Lung (tissue), 12 donors: ENCODE measurements around the gene JMJD7. TPM values are rescaled to one million over a fixed set of nuclear protein-coding genes. Genes with fewer than 3 reads are reported as not detected.

ENCODE experiments used
- ATAC-seq: fragments of 200-7000 bp; cut with Tn5 transposase; one replicate; pipeline ENCODE4 v1.9.1; 2020; ENCODE audit warnings: moderate number of reproducible peaks; ENCODE audit not compliant: insufficient read depth, low FRiP score
- DNase-seq, 3 donors: peaks; one replicate each; pipeline ENCODE4 v3.0.0-alpha.2; 2013 to 2017
- H3K27ac ChIP-seq, 2 donors: one replicate each; pipeline ENCODE4 v1.5.1; 2013; ENCODE audit warnings: mild to moderate bottlenecking in 2 of 2, moderate library complexity in 2 of 2, control low read depth in 1 of 2, inconsistent platforms in 1 of 2, low read depth in 1 of 2, low read length in 1 of 2
- H3K27me3 ChIP-seq, 3 donors: one replicate each; pipeline ENCODE4 v1.5.1; 2013; ENCODE audit warnings: low read length in 2 of 3; ENCODE audit not compliant: control insufficient read depth in 3 of 3, insufficient read depth in 3 of 3
- H3K36me3 ChIP-seq, 4 donors: one replicate each; pipeline ENCODE4 v1.5.1; 2013; ENCODE audit warnings: low read length in 4 of 4, mild to moderate bottlenecking in 1 of 4, moderate library complexity in 1 of 4; ENCODE audit not compliant: control insufficient read depth in 4 of 4, insufficient read depth in 4 of 4
- H3K4me1 ChIP-seq, 5 donors: one replicate each; pipeline ENCODE4 v1.5.1; 2013; ENCODE audit warnings: low read length in 5 of 5, mild to moderate bottlenecking in 2 of 5, moderate library complexity in 1 of 5; ENCODE audit not compliant: control insufficient read depth in 5 of 5, insufficient read depth in 5 of 5
- H3K4me3 ChIP-seq: one replicate; pipeline ENCODE4 v1.5.1; 2013; ENCODE audit warnings: mild to moderate bottlenecking, control low read depth, moderate library complexity
- H3K9ac ChIP-seq, 2 donors: one replicate each; pipeline ENCODE4 v1.5.1; 2013; ENCODE audit warnings: low read length in 2 of 2, control low read depth in 1 of 2; ENCODE audit not compliant: insufficient read depth in 1 of 2
- H3K9me3 ChIP-seq, 4 donors: one replicate each; pipeline ENCODE4 v1.5.1; 2013; ENCODE audit warnings: low read length in 3 of 4, mild to moderate bottlenecking in 1 of 4, moderate library complexity in 1 of 4; ENCODE audit not compliant: control insufficient read depth in 4 of 4, insufficient read depth in 3 of 4
- WGBS, 2 donors: extraction: QIAGEN DNeasy Blood & Tissue Kit; methylation state at CpG; one replicate each; pipeline ENCODE4 v1.1.7; 2013; 5-methylcytosine and 5-hydroxymethylcytosine counted together
- polyA plus RNA-seq, 2 donors: library from polyadenylated mRNA; stranded (reverse); fragments of 200-250 nt; gene quantifications; one replicate each; pipeline ENCODE4 v1.2.1, GENCODE V29; 2013
- total RNA-seq, 2 donors: library from RNA; depleted of rRNA in 1 of 2; stranded (reverse); fragments of >200 nt in 1 of 2; gene quantifications; one replicate each; pipeline ENCODE4 v1.2.1, GENCODE V29; 2014 to 2021
- TF ChIP-seq, protein P1 (sequence below): IDR thresholded peaks from 2 replicates; pipeline ENCODE4 v1.5.1; 2012; ENCODE audit warnings: mild to moderate bottlenecking; ENCODE audit errors: control extremely low read depth, extremely low read depth
- donor health status: control.
- donor health status: control.
- donor health status: Bipolar disorder and iron deficiency.
- donor health status: healthy.
- donor health status: DM: yes; HTN: yes; CAD: no.

Gene JMJD7
- total and polyA plus RNA-seq, 4 donors = 13.2 to 28.1 (median 21.3) TPM

DNA sequence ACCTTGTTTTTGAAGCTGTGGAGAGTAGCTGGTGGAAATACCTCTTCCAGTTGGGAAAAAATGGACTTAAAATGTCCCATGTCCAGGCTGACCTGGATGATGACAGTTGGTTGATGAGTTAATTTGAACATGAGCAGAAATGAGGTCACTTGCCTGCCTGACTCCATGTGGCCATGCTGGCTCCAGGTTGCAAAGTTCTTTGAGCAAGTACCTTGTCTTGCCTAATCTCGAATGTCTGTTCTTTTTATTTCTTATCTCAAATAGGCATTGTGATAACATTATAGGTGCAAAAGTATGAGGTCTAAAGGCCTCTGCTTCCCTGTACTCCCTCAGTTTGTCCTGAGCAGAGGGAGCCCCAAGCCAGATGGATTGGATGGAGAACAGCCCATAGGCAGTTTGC is 44.6 kb upstream of the JMJD7 start:
- WGBS, 2 donors = 70 to 72% methylated on average over 1 of the region's 1 CpG
- DNase-seq (no peak), ATAC-seq (no peak)
- TF ChIP-seq, protein P1, sequence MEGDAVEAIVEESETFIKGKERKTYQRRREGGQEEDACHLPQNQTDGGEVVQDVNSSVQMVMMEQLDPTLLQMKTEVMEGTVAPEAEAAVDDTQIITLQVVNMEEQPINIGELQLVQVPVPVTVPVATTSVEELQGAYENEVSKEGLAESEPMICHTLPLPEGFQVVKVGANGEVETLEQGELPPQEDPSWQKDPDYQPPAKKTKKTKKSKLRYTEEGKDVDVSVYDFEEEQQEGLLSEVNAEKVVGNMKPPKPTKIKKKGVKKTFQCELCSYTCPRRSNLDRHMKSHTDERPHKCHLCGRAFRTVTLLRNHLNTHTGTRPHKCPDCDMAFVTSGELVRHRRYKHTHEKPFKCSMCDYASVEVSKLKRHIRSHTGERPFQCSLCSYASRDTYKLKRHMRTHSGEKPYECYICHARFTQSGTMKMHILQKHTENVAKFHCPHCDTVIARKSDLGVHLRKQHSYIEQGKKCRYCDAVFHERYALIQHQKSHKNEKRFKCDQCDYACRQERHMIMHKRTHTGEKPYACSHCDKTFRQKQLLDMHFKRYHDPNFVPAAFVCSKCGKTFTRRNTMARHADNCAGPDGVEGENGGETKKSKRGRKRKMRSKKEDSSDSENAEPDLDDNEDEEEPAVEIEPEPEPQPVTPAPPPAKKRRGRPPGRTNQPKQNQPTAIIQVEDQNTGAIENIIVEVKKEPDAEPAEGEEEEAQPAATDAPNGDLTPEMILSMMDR = no peak
- H3K27me3 ChIP-seq = no peaks in the 10 kb centered on the region
- peak overlapping the region in 1 of 2 donors; percentile 3 for H3K27ac ChIP-seq
- H3K36me3 ChIP-seq = peaks cover 0 to 3% (median 0%) of the 10 kb centered on the region in 4 donors
- no peaks in the 10 kb centered on the region for H3K9me3 ChIP-seq
- no peak overlapping the region for H3K9ac ChIP-seq
- peaks cover 6 to 13% (median 9%) of the 10 kb centered on the region in 5 donors for H3K4me1 ChIP-seq
- no peak overlapping the region for H3K4me3 ChIP-seq

DNA sequence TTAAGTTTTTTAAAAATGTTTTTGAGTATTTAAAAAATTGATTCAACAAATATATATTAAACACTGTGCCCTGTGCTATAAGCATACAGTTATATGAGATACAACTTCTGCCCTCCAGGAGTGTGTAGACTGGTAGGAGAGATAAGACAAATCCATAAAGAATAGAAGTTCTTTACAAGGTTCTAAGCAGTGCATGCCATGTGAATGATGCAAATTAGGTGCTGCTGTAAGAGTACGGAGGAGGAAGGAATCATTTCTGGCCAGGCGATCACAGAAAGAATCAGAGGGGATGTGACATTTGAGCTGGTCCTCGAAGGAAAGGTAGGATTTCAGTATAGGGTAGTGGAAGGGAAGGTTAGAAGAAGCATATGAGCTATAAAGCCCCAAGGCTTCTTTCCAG is 39.6 kb upstream of the JMJD7 start:
- H3K27ac ChIP-seq = no peak overlapping the region
- WGBS, 2 donors = 75 to 90% methylated on average over 3 of the region's 3 CpGs
- DNase-seq (no peak), ATAC-seq (no peak)
- peaks cover 0 to 30% (median 18%) of the 10 kb centered on the region in 5 donors for H3K4me1 ChIP-seq
- H3K9ac ChIP-seq = no peak overlapping the region
- H3K9me3 ChIP-seq = no peaks in the 10 kb centered on the region
- no peaks in the 10 kb centered on the region for H3K27me3 ChIP-seq
- H3K36me3 ChIP-seq = peaks cover 0 to 3% (median 0%) of the 10 kb centered on the region in 4 donors
- TF ChIP-seq, protein P1 = no peak
- H3K4me3 ChIP-seq = no peak overlapping the region

DNA sequence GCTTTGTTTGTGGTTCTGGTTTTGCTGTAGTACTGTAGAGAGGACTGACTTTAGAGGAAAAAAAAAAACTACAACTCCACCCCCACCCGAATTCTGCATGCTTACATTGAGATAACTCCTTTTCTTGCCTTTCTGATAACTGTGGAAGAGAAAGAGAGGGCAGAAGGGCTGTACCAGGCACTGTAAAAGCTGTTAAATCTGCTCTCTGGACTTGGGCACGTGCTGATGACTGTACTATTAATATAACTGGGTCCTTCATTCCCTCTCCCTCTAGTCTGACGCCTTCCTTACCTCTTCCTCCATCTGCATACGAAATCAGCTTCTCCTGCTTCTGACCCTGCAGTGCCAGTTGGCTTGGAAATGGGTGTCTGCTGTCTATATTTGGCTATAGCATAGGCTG is 38.7 kb upstream of the JMJD7 start:
- TF ChIP-seq, protein P1 = no peak
- no peak for ATAC-seq

DNA sequence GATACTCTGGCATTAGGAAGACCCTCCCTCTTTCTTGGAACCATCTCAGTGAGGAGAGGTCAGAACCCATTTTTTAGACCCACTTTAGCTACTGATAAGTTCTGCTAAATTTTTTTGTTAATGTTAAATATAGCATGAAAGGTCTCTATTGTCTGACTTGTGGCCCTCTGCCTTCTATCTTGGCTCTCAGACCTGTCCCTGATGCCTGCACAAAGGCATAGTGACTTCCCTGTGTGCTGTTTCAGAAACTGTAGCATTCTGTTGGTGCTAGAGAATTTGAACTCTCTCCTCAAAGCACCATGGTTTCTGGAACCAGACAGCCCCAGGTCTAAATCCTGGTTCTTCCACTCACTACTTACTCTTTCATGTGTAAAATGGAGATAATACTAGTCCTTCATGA is 38.2 kb upstream of the JMJD7 start:
- H3K4me3 ChIP-seq = no peak overlapping the region
- no peak overlapping the region for H3K9ac ChIP-seq
- H3K9me3 ChIP-seq = no peaks in the 10 kb centered on the region
- DNase-seq (no peak), ATAC-seq (no peak)
- no peak overlapping the region for H3K27ac ChIP-seq
- no peaks in the 10 kb centered on the region for H3K27me3 ChIP-seq
- no peaks in the 10 kb centered on the region for H3K36me3 ChIP-seq
- H3K4me1 ChIP-seq = peaks cover 0 to 30% (median 15%) of the 10 kb centered on the region in 5 donors
- TF ChIP-seq, protein P1 = no peak

More for the DNA sequence above, 38.7 kb upstream of the JMJD7 start:
- Histone ChIP-seq H3K4me1 (peaks cover 0 to 30% (median 15%) of the 10 kb centered on the region in 5 donors), H3K27me3 (no peaks in the 10 kb centered on the region), H3K27ac (no peak overlapping the region), H3K9me3 (no peaks in the 10 kb centered on the region), H3K36me3 (no peaks in the 10 kb centered on the region), H3K9ac (no peak overlapping the region), H3K4me3 (no peak overlapping the region)
- WGBS, 2 donors = 56 to 79% methylated on average over 4 of the region's 4 CpGs
- DNase-seq = peak in 1 of 3 donors; percentile 21
